ENCODE measurements around the gene ASB15.

Gene ASB15

DNA sequence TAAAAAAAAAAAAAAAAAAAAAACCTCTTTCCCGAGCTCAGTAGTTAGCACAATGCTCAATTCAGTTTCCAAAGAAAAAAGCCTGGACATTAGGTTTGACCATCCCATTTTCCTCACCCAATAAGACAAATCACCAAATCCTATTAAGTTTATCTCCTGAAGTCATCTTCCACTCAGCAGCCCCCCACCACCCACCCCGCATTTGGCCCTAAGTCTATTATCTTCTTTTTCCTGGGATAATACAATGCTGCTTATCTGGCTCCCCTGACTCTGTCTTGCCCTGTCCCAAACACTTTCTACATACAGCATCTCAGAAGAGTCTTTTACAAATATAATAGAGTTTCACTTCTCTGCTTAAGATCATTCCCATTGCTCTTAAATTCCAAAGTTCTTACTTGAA is 36.3 kb downstream of the ASB15 start:
- TF ChIP-seq GATA2 (IDR thresholded peaks at IDR 0.05; ENCODE audit: low read depth, low read length): no peak
- no peak for TF ChIP-seq GATA3 (IDR thresholded peaks at IDR 0.05; ENCODE audit: low read depth, low read length)

DNA sequence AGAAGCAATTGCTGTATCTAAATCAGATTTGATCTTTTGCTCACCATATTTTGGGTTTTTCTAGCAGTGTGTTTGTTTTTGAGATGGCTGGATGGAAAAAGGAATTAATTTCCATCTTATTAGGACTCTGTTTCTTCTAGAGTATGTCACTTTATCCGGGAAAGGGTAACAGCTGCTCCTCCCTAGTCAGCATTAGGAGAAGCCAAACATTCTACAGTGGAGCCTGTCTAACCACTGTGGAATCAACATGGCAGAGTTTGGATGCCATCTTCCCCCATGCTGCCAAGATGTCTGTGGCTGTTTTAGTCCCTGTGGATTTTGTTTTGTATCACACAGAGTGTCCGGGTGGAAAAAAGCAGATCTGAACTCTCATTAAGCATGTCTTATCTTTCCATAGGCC is 38.0 kb downstream of the ASB15 start:
- TF ChIP-seq GATA2 (IDR thresholded peaks at IDR 0.05; ENCODE audit: low read depth, low read length) (no peak), GATA3 (IDR thresholded peaks at IDR 0.05; ENCODE audit: low read depth, low read length) (no peak)

DNA sequence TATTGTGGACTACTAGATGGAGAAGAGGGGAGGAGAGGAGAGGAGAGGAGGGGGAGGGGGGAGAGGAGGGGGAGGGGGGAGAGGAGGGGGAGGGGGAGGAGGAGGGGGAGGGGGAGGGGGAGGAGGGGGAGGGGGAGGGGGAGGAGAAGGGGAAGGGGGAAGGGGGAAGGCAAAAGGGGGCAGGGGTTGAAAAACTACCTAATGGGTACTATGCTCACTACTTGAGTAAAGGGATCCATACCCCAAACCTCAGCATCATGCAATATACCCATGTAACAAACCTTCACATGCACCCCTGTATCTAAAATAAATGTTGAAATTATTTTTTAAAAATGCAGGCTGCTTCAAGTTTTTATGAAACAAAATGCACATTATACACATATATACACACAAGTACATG is 39.0 kb downstream of the ASB15 start:
- TF ChIP-seq GATA3 (IDR thresholded peaks at IDR 0.05; ENCODE audit: low read depth, low read length) (no peak), GATA2 (IDR thresholded peaks at IDR 0.05; ENCODE audit: low read depth, low read length) (no peak)

DNA sequence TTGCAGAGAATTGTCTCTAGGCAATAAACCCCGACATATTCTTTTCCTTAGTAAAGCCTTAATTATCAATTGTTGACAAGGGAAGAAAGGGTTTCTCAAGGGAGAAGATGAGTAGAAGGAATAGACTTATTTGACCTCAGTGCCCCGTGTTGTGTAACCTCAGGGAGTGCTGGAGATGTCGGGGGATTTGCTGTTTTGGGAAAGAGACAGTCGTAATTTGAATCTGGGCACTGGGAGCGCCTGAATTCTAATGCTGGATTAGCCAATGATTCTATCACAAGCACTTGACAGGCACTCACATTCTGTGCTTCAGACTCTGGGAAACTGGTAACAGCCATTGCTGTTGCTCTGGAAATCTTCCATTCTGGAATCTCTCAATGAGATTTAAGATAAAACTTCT is 40.3 kb downstream of the ASB15 start:
- TF ChIP-seq GATA3 (IDR thresholded peaks at IDR 0.05; ENCODE audit: low read depth, low read length): no peak
- TF ChIP-seq GATA2 (IDR thresholded peaks at IDR 0.05; ENCODE audit: low read depth, low read length): no peak

DNA sequence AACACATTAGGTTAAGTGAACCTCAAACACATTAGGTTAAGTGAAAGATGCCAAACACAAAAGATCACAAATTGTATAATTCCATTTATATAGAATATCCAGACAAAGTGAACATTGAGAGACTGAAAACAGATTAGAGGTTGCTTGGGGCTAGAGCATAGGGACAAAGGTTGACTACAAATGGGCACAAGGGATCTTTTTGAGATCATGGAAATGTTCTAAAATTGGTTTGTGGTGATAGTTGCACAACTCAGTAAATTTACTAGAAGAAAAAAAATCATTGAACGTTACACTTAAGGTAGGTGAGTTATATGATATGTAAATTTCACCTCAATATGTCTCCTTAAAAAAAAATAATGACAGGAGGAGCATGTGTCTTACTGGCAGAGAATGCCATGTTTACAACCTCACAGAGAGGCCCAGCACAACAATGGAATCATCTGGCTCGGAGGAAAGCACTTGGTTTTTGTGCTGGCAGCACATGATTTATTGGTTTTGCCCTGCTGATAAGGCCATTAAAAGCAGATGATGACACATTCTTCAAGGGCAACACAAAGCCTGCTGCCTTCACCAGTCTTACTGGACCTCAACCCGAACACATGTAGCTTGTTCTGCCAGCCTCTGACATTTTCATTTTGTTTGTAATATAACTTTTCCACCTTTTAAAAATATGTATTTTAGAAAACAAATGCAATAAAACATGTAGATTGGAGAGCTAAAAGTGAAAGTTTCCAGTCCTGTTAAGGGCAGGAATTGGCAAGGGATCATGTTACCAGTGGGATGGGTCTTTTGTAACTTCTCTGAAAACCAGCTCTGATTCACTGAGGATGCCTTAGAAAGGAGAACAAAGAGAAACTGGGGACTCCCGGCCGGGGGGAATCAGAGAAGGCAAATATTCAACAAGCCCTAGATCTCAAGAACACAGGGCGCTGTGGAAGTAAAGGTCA is 42.1 kb downstream of the ASB15 start:
- peak; percentile 79 for TF ChIP-seq GATA3 (IDR thresholded peaks at IDR 0.05; ENCODE audit: low read depth, low read length)
- peak; percentile 93 for TF ChIP-seq GATA2 (IDR thresholded peaks at IDR 0.05; ENCODE audit: low read depth, low read length)

- TF ChIP-seq GATA2 (IDR thresholded peaks at IDR 0.05; ENCODE audit: low read depth, low read length): no peak
- TF ChIP-seq GATA3 (IDR thresholded peaks at IDR 0.05; ENCODE audit: low read depth, low read length): no peak
These were observed 43.9 kb downstream of the ASB15 start for GRCh38 chr7:123645516-123645915.

- TF ChIP-seq GATA2 (IDR thresholded peaks at IDR 0.05; ENCODE audit: low read depth, low read length) (no peak), GATA3 (IDR thresholded peaks at IDR 0.05; ENCODE audit: low read depth, low read length) (no peak)
These were observed 45.6 kb downstream of the ASB15 start for GRCh38 chr7:123647106-123647730.

GRCh38 chr7:123649964-123650363 is 48.3 kb downstream of the ASB15 start:
- TF ChIP-seq GATA3 (IDR thresholded peaks at IDR 0.05; ENCODE audit: low read depth, low read length) (no peak), GATA2 (IDR thresholded peaks at IDR 0.05; ENCODE audit: low read depth, low read length) (no peak)

DNA sequence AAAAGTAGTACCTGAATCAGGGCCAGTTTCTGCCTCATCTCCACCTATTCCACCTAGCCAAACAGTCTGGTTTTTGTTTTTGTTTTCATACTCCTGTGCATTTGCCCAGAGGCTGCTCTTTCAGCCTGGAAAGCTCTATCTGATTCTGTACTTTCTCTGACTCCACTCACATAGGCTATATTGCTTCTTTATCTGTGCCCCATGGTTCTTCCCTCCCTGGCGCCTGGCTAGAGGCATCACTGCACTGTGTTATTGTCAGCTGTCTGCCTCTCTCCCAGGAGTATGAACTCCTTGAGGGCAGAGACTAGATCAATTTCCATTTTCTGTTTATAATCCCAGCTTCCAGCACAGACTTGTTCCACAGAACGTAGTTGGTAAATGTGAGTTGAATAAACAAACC is 49.0 kb downstream of the ASB15 start:
- TF ChIP-seq GATA2 (IDR thresholded peaks at IDR 0.05; ENCODE audit: low read depth, low read length) (peak; percentile 65), GATA3 (IDR thresholded peaks at IDR 0.05; ENCODE audit: low read depth, low read length) (no peak)

DNA sequence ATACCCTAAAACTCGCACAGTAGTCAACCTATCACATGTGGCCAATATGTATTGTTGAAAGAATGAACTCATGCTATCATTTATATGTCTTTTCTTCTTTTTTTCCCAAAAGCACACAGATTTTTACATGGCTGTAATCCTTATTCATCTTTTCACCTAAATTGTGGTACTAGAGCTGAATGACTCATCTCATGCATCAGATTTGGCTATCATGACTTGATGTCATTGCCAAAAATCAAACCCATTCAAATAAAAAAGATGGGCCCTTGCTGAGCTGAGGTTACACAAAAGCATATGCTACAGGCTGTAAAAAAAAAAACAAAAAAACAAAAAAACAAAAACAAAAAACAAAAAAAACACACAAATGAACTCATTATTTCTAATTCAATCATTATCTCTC is 50.8 kb downstream of the ASB15 start:
- TF ChIP-seq GATA3 (IDR thresholded peaks at IDR 0.05; ENCODE audit: low read depth, low read length): no peak
- no peak for TF ChIP-seq GATA2 (IDR thresholded peaks at IDR 0.05; ENCODE audit: low read depth, low read length)

GRCh38 chr7:123653162-123653561 is 51.5 kb downstream of the ASB15 start:
- TF ChIP-seq GATA2 (IDR thresholded peaks at IDR 0.05; ENCODE audit: low read depth, low read length) (no peak), GATA3 (IDR thresholded peaks at IDR 0.05; ENCODE audit: low read depth, low read length) (no peak)

- no peak for TF ChIP-seq GATA2 (IDR thresholded peaks at IDR 0.05; ENCODE audit: low read depth, low read length)
- no peak for TF ChIP-seq GATA3 (IDR thresholded peaks at IDR 0.05; ENCODE audit: low read depth, low read length)
These were observed 54.0 kb downstream of the ASB15 start, which contains the start of gene LMOD2 for GRCh38 chr7:123655614-123656013. TSS of gene LMOD2 (plus strand) at chr7:123655866. CDS start at chr7:123655964, 98 bp downstream.

- TF ChIP-seq GATA2 (IDR thresholded peaks at IDR 0.05; ENCODE audit: low read depth, low read length) (no peak), GATA3 (IDR thresholded peaks at IDR 0.05; ENCODE audit: low read depth, low read length) (no peak)
These were observed 55.1 kb downstream of the ASB15 start for GRCh38 chr7:123656544-123657303.

- TF ChIP-seq GATA2 (IDR thresholded peaks at IDR 0.05; ENCODE audit: low read depth, low read length): no peak
- TF ChIP-seq GATA3 (IDR thresholded peaks at IDR 0.05; ENCODE audit: low read depth, low read length): no peak
These were observed 55.7 kb downstream of the ASB15 start for GRCh38 chr7:123657304-123657685.

Data from SH-SY5Y (cell line).